Erythroblast (primary cell): Measurements from ENCODE around the gene NPY4R2.
"Not testable (repeated sequence)": the region's sequence is repeated elsewhere in the genome, so short reads cannot be mapped to it uniquely, and the experiment has no call there.

ENCODE experiments used
- GATA1 ChIP-seq: IDR thresholded peaks from 2 replicates; pipeline ENCODE4 v1.6.1; 2011; ENCODE audit warnings: low read depth, mild to moderate bottlenecking, control low read depth, low read length, moderate library complexity
- POLR2A ChIP-seq: IDR thresholded peaks from 2 replicates; pipeline ENCODE4 v1.6.1; 2011; ENCODE audit warnings: mild to moderate bottlenecking, low read length

DNA sequence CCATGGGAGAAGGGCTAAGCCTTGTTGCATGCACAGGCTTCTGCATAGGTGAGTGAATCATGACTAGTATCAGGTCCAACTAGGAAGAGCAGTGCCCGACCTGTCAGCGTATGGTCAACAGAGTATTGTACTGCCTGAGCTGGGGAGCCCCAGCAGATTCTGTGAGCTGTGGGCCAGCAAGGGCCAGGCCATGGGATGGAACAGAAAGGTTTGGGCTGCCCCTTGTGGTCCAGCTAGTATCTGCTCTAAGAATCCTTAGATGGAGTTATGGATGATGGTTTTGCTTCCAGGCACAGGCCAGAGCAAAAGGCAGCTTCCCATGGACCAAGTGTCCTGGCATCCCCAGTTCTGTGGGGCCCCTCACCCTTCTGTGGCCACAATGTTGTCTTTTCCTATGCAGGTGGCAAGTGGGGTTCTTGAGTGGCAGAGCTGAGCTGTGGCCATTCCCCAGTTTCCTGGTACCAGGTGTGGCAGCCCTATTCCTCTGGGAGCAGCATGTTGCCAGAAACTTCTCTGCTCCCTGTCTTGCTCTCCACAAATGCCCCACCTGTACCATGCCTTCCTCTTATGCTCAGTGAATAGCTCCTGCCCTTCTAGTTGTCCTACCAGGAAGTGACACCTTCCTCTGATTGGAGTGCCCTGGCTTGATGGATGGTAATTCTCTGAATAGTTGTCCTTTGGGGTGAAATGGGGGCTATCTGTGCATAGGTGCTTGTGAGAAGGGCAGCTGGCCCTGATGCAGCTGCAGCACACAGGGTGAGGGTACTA is 25.8 kb upstream of the NPY4R2 start:
- TF ChIP-seq POLR2A, GATA1: not testable (repeated sequence)
